HG03159 (cell line): Measurements from ENCODE around the gene SUMO2.
"Not testable (repeated sequence)": the region's sequence is repeated elsewhere in the genome, so short reads cannot be mapped to it uniquely, and the experiment has no call there.

Source experiments
- ATAC-seq: cut with Tn5 transposase; IDR thresholded peaks from one replicate; pipeline ENCODE4 v1.9.1; 2021; ENCODE audit warnings: mild to moderate bottlenecking, moderate library complexity; ENCODE audit not compliant: unreplicated experiment

The SUMO2 gene

DNA sequence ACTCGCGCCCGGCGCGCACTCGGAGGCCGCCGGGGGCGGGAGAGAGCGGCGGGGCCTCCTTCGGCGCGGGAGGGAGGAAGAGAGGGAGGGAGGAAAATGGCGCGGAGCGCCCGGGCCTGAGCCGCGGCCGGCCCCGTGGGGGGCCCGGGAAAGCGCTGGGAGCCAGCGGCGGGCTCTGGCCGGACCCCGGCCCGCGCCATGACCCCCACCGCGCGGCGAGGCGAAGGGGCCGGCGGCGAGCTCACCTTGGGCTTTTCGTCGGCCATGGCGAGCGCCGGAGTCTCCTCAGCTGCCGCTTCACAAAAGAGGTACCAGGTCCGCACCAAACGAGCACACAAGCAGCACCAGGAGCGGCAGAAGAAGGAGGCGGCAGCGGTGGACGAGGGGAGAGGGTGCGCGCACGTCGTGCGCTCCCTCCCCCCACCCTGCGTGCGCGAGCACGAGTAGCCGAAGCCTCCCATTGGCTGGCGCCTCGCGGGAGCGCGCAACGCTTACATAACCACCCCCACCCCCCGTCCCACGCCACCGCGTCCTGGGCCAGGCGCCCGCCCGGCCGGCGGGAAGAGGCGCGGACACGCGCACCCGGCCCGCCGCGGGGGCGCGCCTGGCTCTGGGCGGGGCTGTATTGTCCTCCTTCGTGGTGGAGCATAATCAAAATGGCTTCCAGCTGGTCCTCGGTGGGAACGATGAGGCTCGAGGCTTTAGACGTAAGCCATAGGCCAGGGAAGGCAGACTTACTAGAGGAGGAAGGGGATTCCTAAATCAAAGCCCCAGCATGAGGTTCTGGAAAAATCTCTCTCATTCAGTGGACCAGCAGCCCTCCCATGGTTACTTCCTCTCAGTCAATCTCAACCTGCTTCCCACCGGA, at the start of gene SUMO2:
Gene SUMO2 (minus strand): TSS at position 391 of the 868 bp plus-strand sequence. CDS start 125 bp downstream, at position 266.
- peak; percentile 76 for ATAC-seq

DNA sequence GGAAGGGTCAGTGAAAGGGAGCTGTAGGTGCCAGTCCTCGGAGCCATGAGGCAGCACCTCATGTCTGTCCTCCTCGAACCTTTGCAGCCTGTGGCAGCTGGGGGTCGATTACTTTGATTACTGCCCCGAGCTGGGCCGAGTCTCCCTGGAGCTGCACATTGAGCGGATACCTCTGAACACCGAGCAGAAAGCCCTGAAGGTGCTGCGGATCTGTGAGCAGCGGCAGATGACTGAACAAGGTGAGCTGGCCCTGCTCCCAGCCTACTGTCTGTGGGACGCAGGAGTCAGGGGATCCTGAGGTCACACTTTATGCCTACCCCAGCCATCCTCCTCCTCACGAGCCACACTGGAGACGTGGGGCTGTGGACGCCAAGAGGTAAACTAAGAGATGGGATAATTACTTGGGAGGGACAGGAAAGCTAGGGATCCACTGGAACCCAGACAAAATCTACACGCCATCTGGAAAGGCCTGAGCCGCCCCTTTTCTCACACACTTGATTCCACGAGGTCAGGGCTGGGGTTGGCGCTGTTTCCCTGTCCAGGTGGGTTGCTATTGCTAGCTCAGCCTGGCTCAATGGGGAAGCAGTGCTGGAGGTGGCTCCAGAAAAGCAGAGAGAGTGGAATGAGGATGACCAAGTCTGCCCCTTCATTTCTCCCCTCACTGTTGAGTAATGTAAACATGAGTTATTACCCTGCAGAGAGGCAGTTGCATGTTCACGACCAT, 49.1 kb upstream of the SUMO2 start:
- no peak for ATAC-seq

DNA sequence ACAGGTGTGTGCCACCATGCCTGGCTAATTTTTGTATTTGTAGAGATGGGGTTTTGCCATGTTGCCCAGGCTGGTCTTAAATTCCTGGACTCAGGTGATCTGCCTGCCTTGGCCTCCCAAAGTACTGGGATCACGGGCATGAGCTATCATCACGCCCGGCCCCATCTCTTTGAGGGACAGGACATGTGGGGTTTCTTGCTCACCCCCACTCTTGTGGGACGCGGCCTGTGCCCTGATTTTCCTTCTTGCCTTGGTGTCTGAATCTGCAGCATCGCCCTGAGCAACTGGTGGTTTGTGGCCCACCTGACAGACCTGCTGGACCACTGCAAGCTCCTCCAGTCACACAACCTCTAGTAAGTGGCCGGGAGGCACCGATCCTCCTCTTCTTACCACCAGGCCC, 48.3 kb upstream of the SUMO2 start:
- no peak for ATAC-seq

DNA sequence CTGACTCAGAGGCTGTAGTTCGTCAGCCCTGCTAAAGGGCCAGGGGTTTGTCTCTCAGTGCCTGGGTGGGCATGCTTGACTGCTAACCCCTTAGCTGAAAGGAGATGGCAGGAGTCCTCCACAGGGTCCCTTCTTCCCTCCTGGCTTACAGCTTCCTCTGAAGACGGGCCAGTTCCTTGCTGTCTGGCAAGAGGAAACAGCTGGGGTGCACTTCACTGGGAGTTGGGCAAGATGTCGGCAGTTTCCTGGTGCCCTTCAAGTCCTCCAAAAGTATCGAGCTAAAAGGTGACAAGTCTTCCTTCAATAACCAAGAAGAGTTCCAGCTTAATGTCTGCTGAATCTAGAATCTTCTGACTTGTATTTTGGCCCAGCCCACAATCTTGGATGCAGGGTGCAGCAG, 46.1 kb upstream of the SUMO2 start:
- ATAC-seq, result no peak

DNA sequence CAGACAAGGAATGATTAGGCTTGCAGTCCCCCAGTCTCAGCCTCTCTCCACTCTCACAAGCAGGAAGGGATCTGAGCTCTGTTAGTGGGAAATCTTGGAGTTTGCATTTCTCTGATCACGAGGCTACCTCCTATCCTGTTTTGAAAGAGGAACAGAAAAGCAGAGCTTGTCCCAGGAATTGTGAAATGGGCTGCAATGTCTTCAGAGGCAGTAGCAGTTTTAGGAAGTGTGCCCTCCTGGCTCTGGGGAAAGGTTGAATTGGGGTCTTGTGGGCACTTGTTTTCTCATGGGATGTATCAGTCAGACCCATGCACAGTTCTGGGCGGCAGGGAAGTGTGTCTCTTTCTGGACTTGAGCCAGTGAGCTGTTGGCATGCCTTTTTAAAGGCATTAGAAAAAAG, 45.5 kb upstream of the SUMO2 start:
- no peak for ATAC-seq

DNA sequence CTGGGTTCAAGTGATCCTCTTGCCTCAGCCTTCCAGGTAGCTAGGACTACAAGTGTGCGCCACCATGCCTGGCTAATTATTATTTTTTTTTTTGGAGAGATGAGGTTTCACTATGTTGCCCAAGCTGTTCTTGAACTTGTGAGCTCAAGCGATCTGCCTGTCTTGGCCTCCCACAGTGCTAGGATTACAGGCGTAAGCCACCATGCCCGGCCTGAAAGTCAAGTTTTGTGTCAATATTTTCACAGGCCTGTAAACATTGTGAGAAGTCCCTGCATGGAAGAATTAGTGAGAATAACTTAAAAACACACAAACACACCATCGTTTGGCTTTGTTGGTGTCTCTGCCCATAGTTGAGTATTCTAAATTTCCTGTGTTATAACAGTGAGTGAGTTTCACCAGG, 45.0 kb upstream of the SUMO2 start:
- ATAC-seq, result no peak

DNA sequence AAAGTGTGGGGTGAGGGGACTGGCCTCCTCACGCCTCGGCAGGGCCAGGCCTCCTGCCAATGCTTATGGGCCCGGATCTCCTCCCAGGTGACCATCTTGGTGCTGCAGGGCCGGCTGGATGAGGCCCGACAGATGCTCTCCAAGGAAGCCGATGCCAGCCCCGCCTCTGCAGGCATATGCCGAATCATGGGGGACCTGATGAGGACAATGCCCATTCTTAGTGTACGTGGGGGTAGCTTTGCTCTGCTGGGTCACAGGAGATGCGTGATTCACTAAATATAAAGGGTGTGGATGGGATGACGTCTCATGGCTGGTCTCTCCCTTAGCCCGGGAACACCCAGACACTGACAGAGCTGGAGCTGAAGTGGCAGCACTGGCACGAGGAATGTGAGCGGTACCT, 42.3 kb upstream of the SUMO2 start:
- ATAC-seq, result no peak

DNA sequence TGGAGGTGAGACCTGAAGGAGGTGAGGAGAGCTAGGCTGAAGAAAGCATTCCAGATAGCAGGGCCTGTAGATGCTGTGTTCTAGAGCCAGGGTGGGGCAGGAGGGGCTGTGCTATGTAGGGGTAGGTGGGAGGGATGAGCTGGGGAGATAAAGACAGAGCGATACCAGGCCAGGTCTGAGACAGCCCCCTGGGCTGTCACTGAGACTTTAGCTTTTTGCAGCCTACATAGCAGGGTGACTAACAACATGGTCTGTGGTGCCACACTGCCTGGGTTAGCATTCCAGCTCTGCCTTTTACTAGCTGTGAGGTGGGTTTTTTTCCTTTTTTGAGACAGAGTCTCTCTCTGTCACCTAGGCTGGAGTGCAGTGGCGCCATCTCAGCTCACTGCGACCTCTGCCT, 37.1 kb upstream of the SUMO2 start:
- no peak for ATAC-seq

DNA sequence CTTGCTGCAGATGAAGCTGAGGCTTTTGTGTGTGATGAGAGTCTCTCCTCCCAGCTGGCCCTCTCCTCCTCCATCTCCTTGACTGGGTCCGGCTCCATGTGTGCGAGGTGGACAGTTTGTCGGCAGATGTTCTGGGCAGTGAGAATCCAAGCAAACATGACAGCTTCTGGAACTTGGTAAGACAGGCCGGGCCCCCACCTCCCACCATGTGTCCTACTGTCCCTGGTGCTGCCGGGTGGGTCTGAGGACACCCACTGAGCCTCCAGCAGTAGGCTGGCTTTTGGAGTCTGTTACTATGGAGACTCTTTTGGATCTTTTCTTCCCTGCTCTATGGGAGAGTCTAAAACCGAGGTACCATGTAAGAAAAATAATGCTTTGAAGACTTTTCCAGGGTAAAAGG, 35.4 kb upstream of the SUMO2 start:
- no peak for ATAC-seq

DNA sequence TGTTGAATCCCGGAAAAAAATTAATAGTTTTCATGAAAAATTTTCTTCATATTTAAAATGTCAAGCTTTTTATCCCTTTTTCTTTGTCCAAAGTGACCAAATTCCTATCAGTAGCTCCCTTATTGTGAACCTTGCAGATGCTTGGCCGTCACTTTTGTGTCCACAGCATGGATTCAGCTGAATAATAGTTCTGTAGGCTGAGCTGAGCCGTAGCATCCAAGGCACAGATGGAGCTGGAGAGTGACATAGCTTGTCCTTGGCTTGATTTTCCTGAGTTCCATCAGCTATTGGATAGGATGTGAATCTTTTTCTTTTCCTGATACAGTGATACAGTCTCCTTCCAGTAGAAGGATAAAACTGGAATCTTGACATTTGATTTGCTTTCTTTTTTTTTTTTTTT, 26.3 kb upstream of the SUMO2 start:
- ATAC-seq, result no peak

DNA sequence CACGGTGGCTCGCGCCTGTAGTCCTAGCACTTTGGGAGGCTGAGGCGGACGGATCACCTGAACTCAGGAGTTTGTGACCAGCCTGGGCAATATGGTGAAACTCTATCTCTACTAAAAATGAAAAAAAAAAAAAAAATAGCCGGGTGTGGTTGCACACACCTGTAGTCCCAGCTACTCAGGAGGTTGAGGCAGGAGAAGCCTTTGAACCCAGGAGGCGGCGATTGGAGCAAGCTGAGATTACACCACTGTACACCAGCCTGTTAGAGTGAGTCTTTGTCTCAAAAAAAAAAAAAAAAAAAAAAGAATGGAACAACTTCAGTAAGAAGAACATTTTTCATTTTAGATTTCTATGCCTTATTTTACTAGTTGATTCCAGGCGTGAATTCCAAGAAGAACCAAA, 25.4 kb upstream of the SUMO2 start:
- ATAC-seq, result no peak

DNA sequence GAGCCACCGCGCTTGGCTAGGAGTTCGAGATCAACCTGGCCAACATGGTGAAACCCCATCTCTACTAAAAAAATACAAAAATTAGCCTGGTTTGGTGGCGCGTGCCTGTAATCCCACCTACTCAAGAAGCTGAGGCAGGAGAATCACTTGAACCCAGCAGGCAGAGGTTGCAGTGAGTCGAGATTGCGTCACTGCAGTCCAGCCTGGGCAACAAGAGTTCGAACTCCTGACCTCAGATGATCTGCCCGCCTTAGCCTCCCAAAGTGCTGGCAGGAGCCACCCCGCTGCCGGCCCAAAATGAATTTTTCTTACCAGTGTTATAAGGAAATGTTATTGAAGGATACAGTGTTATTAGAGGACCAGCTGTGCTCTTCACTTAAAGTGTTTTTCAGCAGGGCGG, 25.0 kb upstream of the SUMO2 start:
- no peak for ATAC-seq

DNA sequence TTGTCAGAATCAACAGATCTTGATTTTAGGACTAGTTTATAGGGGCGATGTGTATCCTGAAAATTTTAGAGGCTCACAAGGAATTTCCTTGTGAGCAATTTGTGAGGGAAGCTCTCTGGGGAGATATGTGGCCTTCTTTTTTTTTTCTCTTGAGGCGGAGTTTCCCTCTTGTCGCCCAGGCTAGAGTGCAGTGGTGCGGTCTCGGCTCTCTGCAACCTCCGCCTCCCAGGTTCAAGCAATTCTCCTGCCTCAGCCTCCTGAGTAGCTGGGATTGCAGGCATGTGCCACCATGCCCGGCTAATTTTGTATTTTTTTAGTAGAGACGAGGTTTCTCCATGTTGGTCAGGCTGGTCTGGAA, 24.3 kb upstream of the SUMO2 start:
- not testable (repeated sequence) for ATAC-seq

DNA sequence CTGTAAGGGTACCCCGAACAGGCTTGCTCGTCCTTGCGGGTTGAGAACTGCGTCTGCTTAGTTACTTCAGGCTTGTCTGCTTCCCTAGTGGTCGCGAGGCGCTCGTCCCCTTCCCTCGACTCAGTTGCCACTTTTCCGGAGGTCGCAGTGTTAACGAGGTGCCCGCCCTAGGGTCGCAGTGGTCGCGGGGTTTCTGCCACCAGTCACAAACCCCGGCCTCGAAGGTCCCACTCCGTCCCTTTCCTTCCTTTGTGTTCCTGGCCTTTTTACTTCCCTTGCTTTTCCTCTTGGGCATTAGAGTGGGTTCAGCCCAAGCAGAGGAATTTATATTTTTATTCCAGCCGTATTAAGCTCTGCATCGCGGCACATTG, 23.0 kb upstream of the SUMO2 start:
- ATAC-seq, result no peak

DNA sequence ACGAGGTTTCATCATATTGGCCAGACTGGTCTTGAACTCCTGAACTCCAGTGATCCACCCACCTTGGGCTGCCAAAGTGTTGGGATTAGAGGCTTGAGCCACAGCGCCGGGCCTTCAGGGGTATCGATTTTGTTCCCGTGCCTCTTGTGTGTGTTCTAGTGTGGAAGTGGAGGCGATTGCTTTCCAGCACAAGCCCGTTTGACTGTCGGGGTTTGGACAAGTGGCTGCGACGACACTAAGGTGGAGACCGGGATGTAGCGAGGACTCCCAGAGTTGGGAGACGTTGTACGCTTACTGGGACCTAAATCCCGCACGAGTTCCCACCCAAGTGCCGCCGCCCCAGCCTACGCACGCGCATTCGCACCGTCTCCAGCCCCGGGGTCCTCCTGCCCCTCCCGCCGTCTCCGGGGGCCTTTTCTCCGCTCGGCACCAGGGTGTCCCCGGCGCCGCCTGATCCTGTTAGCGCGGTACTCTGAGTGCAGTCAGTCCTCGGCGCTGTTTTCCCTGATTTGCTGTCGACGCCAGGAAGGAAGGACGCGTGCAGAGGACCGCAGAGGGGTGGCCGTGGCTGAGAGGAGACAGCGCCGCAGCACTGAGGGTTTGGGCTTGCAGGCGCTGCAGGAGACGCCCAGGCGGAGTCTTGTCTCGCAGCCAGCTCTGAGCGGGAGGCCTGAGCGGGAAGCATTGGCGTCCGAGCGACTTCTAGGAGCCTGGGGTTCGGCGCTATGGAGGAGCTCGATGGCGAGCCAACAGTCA, 22.5 kb upstream of the SUMO2 start, which contains the start of gene NUP85:
Gene NUP85 (plus strand): TSS at position 643 of the 756 bp plus-strand sequence. CDS start 83 bp downstream, at position 726.
- peak; percentile 82 for ATAC-seq

DNA sequence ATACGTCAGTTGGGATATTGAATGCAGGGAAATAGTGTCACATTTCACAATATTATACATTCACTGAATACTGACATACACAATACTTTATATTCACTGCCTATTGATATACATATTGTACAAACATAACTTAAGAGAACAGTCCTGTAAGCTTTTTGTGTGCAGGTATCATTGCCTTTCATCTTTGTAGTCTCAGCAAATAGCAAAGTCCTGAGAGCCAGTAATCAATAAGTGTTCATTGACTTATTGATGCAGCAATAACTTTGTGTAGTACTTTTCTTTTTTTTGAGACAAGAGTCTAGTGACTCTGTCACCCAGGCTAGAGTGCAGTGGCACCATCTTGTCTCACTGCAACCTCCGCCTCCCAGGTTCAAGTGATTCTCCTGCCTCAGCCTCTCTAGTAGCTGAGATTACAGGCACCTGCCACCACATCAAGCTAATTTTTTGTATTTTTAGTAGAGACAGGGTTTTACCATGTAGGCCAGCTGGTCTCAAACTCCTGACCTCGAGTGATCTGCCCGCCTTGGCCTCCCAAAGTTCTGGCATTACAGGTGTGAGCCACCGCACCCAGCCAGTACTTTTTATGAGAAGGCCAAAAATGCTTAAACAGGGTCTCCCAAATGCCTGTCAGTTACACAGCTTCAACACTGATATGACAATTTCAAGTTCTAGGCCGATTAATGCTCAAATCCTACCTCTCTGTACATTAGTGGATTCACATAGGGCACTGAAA, 17.3 kb upstream of the SUMO2 start:
- no peak for ATAC-seq

DNA sequence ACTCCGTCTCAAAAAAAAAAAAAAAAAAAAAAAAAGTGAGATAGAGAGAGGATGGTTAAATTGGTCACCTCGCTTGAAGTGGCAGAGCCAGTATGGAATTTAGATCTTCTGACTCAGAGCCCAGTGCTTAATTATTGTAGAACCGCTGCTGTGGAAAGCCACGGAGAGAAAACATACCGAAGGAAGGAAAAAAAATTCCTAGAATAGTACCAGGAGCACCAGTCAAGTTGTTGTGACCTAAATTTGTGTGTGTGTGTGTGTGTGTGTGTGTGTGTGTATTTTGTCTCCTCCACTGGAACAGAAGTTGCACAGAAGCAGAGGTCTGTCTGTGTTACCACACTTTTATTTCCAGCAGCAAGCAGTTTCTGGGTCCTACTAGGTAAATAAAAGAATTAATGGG, 12.1 kb upstream of the SUMO2 start:
- ATAC-seq, result no peak

DNA sequence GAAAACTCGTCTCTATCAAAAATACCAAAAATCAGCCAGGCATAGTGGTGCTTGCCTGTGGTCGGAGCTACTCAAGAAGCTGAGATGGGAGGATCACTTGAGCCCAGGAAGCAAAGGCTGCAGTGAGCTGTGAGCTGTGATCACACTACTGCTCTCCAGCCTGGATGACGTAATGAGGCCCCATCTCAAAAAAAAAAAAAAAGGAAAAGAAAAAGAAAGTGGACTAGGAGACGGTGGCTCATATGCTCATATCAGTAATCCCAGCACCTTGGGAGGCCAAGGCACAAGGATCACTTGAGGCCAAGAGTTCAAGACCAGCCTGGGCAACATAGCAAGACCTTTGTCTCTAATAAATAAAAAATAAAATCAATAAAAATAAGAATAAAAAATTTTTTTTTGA, 8.8 kb upstream of the SUMO2 start:
- ATAC-seq, result no peak

DNA sequence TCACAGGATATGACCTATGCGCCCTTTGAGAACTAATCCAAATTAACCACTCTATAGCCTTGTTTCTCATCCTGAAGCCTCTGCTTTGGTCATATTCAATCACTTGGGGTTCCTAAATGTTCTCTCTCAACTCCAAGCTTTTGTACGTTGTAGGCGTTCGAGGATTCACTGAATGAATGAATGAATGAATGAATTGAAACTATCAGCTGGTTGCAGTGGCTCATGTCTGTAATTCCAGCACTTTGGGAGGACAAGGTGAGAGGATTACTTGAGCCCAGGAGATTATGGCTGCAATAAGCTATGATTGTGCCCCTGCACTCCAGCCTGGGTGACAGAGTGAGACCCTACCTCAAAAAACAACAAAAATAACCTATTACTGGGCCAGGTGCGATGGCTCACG, 5.9 kb upstream of the SUMO2 start:
- no peak for ATAC-seq

DNA sequence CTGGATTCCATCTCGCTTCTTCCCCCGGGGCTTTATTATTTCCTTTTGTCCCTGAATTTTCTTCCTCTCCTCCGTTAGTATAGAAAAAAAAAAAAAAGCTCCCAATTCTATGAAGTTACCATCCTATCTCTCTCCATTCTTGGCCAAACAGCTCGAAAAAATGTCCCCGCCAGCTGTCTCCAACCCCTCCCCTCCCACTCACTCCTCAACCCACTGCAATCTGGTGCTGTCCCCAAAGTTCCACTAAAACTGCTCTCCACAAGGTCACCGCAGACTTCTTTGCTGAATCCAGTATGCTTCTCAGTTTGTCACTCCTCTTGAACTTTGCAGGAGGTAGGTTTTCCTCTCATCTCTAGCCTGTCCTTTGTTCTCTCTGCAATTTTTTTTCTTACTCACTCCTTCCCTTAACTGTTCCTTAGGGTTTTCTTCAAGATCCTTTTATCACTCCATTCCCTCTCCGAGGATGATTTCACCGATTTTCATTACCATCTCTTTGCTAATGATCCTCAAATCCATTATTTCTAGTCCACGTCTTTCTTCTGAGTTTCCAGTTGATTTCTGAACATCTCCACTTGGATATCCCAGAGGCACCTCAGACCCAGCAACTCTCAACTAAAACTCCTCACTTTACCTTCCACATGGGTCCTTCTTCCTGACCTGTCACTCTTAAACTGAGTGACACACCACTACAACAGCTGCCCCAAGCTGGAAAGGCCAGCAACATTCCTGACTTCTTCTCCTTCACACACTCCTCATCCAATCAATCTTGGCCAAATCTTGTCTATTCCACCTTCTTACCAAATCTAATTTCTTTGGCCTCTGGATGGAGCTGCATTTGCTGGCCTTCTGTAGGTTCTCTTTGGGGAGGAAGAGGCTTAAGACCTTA, 1.5 kb upstream of the SUMO2 start:
- ATAC-seq, result no peak
